Skeletal muscle tissue (tissue), 4 donors: ENCODE results near the gene MFAP2. TPM values are rescaled to one million over a fixed set of nuclear protein-coding genes. Genes with fewer than 3 reads are reported as not detected.
"Not testable (repeated sequence)": the region's sequence is repeated elsewhere in the genome, so short reads cannot be mapped to it uniquely, and the experiment has no call there.

Experiments
- H3K27ac ChIP-seq: one replicate; pipeline ENCODE4 v1.7.0; 2013; ENCODE audit warnings: mild to moderate bottlenecking, low read depth, low read length, inconsistent platforms
- H3K27me3 ChIP-seq, 3 donors: one replicate each; pipeline ENCODE4 v1.7.0; 2013; ENCODE audit warnings: low read length in 3 of 3; ENCODE audit not compliant: control insufficient read depth in 3 of 3, insufficient read depth in 3 of 3
- H3K36me3 ChIP-seq, 3 donors: one replicate each; pipeline ENCODE4 v1.7.0; 2013; ENCODE audit warnings: low read length in 3 of 3; ENCODE audit not compliant: control insufficient read depth in 3 of 3, insufficient read depth in 3 of 3
- H3K4me1 ChIP-seq, 3 donors: one replicate each; pipeline ENCODE4 v1.7.0; 2013; ENCODE audit warnings: low read length in 3 of 3, mild to moderate bottlenecking in 3 of 3; ENCODE audit not compliant: control insufficient read depth in 3 of 3, insufficient read depth in 3 of 3
- H3K4me3 ChIP-seq, 3 donors: one replicate each; pipeline ENCODE4 v1.7.0; 2013; ENCODE audit warnings: low read length in 3 of 3
- H3K9ac ChIP-seq, 3 donors: one replicate each; pipeline ENCODE4 v1.7.0; 2013; ENCODE audit warnings: low read length in 3 of 3, mild to moderate bottlenecking in 3 of 3, moderate library complexity in 2 of 3, low read depth in 1 of 3
- H3K9me3 ChIP-seq, 3 donors: one replicate each; pipeline ENCODE4 v1.7.0; 2013; ENCODE audit warnings: low read length in 3 of 3; ENCODE audit not compliant: control insufficient read depth in 3 of 3
- total RNA-seq: library from RNA; depleted of rRNA; stranded (reverse); fragments of >200 nt; gene quantifications from one replicate; pipeline ENCODE4 v1.2.3, GENCODE V29; 2014
- donor health status: Osteomylitis.

MFAP2 gene
- total RNA-seq, 1 donor from 2014 or later, result 19.8 TPM

DNA sequence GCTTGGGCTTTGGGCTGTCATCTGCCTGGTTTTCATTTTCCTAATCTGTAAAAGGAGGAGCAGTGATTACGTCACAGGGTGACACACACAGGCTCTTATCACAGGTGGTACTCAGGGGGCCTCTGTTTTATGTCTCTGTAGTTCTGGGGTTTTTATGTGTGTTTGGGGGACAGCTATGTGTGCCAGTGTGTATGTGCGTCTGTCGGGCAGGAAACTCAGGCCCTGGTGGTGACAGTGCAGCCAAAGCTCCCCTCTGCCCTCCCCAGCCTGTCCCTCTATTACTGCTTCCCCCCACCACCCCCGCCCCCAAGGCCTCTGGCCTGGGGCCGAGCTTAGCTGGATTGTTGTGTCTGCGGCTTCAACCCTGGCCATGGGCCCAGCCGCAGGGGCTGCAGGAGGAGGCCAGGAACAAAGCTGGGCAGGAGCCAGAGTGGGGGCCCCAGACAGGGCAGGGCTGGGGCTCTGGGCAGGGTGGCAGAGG, 13.3 kb downstream of the MFAP2 start:
- Histone ChIP-seq H3K36me3 (peaks cover 21 to 28% (median 28%) of the 10 kb centered on the region in 3 donors), H3K9me3 (no peaks in the 10 kb centered on the region), H3K27ac (no peak overlapping the region), H3K27me3 (no peaks in the 10 kb centered on the region), H3K4me1 (no peaks in the 10 kb centered on the region), H3K4me3 (no peak overlapping the region), H3K9ac (no peak overlapping the region)

DNA sequence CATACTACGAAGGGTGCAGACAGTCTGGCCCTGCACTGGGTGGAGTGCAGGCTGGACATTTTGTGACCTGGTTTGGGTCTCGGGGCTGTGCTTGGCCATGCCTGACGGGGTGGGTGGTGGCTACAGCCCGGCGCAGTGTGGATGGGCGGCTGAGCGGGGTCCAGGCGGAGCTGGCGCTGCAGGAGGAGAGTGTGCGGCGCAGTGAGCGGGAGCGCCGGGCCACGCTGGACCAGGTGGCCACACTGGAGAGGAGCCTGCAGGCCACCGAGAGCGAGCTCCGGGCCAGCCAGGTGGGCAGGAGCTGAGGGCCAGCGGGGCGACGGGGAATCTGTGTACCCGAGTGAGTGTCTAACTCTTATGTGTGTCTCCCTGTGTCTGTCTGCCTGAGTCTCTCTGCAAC, 14.1 kb downstream of the MFAP2 start:
- Histone ChIP-seq H3K9ac (no peak overlapping the region), H3K4me3 (no peak overlapping the region), H3K9me3 (no peaks in the 10 kb centered on the region), H3K36me3 (peaks cover 20 to 28% (median 28%) of the 10 kb centered on the region in 3 donors), H3K4me1 (no peaks in the 10 kb centered on the region), H3K27me3 (no peaks in the 10 kb centered on the region), H3K27ac (no peak overlapping the region)

DNA sequence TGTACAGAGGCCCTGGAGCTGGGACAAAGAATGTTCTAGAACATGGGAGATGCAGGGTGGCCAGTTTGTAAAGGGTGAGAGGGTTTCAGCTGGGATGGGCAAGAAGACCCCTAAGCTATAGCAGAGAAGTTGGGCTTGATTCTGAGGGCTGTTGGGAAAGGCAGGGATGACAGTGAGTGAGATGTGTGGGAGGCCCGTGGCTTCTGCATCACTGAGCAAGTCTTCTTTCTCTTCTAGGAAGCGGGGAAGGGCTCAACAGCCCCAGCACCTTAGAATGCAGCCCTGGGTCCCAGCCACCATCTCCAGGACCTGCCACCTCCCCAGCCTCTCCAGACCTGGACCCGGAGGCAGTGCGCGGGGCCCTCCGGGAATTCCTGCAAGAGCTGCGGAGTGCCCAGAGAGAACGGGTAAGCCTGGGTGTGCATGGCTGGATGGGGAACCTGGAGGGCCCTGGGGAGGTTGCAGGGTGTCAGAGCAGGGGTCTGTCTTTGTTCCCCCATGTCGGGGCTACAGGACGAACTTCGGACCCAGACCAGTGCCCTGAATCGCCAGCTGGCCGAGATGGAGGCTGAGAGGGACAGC, 14.8 kb downstream of the MFAP2 start:
- Histone ChIP-seq H3K4me1 (peaks cover 0 to under 1% (median 0%) of the 10 kb centered on the region in 3 donors), H3K36me3 (peaks cover 15 to 27% (median 24%) of the 10 kb centered on the region in 3 donors), H3K4me3 (no peak overlapping the region), H3K27me3 (no peaks in the 10 kb centered on the region), H3K27ac (no peak overlapping the region), H3K9ac (no peak overlapping the region), H3K9me3 (no peaks in the 10 kb centered on the region)

DNA sequence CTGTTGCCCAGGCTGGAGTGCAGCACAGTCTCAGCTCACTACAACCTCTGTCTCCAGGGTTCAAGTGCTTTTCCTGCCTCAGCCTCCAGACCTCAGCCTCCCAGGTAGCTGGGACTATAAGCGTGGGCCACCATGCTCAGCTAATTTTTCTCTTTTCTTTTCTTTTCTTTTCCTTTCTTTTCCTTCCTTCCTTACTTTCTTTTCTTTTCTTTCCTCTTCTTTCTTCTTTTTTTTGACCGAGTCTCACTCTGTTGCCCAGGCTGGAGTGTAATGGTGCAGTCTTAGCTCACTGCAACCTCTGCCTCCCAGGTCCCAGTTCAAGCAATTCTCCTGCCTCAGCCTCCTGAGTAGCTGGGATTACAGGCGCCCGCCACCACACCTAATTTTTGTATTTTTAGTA, 16.3 kb downstream of the MFAP2 start:
- not testable (repeated sequence) for H3K27me3 ChIP-seq, H3K27ac ChIP-seq, H3K9me3 ChIP-seq, H3K9ac ChIP-seq, H3K4me1 ChIP-seq, H3K4me3 ChIP-seq
- H3K36me3 ChIP-seq, result peaks cover 16 to 24% (median 22%) of the 10 kb centered on the region in 3 donors

DNA sequence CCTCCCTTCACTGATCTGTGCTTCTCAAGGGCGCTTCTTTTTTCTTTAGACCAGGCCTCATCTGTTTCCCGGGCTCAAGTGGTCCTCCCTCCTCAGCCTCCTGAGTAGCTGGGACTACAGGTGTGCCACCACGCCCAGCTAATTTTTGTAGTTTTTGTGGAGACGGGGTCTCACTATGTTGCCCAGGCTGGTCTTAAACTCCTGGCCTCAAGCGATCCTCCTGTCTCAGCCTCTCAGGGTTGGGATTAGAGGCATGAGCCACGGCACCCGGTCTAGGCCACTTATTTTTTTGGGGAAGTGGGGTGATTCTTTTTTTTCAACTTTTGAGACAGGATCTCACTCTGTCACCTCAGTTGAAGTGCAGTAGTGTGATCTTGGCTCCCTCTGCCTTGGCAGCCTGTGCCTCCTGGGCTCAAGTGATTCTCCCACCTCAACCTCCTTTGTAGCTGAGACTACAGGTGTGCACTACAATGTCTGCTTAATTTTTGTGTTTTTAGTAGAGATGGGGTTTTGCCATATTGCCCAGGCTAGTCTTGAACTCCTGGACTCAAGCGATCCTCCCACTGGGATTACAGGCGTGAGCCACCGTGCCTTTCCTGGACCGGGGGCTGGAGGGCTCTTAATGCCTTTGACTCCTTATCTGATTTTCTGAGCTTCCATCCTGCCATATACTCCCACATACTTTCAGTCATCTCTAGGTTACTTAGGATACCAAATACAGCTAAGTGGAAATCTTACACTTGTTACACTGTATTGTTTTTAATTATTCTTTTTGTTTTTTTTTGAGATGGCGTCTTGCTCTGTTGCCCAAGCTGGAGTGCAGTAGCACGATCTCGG, 18.9 kb downstream of the MFAP2 start:
- H3K27me3 ChIP-seq, result no peaks in the 10 kb centered on the region

DNA sequence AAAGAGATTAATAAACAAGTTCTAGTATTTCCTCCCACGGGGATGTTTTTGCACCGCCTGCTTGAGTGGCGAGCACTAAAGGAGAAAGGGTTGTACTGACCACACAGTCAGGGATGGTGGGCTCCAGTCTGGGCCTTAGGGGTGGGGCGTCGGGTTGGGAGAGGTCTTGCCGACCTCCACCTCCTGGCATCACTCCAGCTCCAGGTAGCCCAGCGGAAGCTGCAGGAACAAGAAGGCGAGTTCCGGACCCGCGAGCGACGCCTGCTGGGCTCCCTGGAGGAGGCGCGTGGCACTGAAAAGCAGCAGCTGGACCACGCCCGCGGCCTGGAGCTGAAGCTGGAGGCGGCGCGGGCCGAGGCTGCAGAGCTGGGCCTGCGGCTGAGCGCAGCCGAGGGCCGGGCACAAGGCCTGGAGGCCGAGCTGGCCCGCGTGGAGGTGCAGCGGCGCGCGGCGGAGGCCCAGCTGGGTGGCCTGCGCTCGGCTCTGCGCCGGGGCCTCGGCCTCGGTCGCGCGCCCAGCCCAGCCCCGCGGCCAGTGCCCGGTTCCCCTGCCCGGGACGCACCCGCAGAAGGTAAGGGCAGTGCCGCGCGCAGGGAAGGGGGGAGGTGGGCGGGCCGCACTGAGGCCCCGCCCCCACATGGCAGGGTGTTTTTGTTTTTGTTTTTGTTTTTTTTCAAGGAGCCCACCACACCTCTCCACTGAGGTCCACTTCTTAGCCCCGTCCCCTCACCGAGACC, 19.7 kb downstream of the MFAP2 start:
- peaks cover 14 to 19% (median 16%) of the 10 kb centered on the region in 3 donors for H3K36me3 ChIP-seq
- H3K27me3 ChIP-seq, result no peaks in the 10 kb centered on the region
- H3K9ac ChIP-seq, result peak overlapping the region; percentile 38 to 74 (median 51)
- peaks cover 0 to 3% (median 3%) of the 10 kb centered on the region in 3 donors for H3K4me1 ChIP-seq
- H3K9me3 ChIP-seq, result no peaks in the 10 kb centered on the region
- H3K4me3 ChIP-seq, result peak overlapping the region; percentile 44 to 52 (median 51)
- no peak overlapping the region for H3K27ac ChIP-seq

More for the DNA sequence above, 18.9 kb downstream of the MFAP2 start:
- Histone ChIP-seq H3K9me3 (no peaks in the 10 kb centered on the region), H3K4me3 (peak overlapping the region in 2 of 3 donors; percentile 14 to 44), H3K9ac (peak overlapping the region in 2 of 3 donors; percentile 38 to 74), H3K36me3 (peaks cover 16 to 19% (median 18%) of the 10 kb centered on the region in 3 donors), H3K4me1 (peaks cover 0 to 3% (median 3%) of the 10 kb centered on the region in 3 donors), H3K27ac (no peak overlapping the region)

DNA sequence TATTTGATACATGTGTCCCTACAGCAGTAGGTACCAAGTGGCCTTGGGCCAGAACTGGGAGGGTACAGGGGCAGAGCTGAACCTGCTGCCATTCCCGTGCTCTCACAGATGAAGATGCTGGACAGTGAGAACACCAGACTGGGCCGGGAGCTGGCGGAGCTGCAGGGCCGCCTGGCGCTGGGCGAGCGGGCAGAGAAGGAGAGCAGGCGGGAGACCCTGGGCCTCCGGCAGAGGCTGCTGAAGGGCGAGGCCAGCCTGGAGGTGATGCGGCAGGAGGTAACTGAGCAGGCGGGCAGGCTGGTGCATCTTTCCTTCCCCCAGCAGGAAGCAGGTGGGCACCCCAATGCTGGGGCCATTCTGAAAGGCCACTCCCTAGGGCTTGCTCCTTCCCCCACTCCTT, 21.9 kb downstream of the MFAP2 start:
- Histone ChIP-seq H3K4me3 (no peak overlapping the region), H3K27ac (no peak overlapping the region), H3K4me1 (peaks cover 0 to 3% (median 3%) of the 10 kb centered on the region in 3 donors), H3K9ac (no peak overlapping the region), H3K27me3 (no peaks in the 10 kb centered on the region), H3K9me3 (no peaks in the 10 kb centered on the region), H3K36me3 (peaks cover 20 to 21% (median 21%) of the 10 kb centered on the region in 3 donors)

DNA sequence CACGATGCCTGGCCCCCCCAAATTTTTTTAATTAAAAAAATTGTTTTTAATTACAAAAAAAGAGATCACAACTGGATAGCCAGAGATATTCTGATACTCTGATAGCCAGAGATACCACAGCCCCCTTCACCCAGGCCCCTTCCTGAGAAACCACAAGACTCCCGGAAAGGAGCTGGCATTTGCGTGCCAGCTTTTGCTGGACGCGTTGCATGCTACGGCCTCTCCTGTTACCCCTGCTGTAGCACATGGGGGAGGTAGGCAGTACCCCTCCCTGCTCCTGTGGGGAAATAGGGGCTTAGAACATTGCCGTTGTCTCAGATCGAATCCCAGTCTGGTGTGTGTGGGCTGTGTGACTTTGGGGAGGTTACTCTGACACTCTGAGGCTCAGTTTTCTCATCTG, 22.7 kb downstream of the MFAP2 start:
- Histone ChIP-seq H3K27me3 (no peaks in the 10 kb centered on the region), H3K9me3 (no peaks in the 10 kb centered on the region), H3K36me3 (peaks cover 20 to 21% (median 21%) of the 10 kb centered on the region in 3 donors), H3K4me3 (no peak overlapping the region), H3K27ac (no peak overlapping the region), H3K4me1 (peaks cover 0 to 3% (median 3%) of the 10 kb centered on the region in 3 donors), H3K9ac (no peak overlapping the region)

DNA sequence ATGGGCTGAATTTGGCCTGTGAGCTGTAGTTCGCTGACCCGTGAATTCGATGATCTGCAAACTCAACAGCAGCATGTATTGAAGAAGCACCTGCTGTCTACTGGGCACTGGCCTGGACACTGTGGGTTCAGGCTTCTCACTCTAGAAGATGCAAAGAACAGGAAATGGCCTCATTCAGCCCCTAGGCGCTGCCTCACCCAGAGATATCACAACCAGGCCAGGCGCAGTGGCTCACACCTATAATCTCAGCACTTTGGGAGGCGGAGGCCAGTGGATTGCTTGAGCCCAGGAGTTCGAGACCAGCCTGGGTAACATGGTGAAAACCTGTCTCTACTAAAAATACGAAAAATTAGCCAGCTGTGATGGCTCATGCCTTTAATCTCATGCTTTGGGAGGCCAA, 23.6 kb downstream of the MFAP2 start:
- H3K36me3 ChIP-seq, result peaks cover 20 to 21% (median 21%) of the 10 kb centered on the region in 3 donors
- H3K4me1 ChIP-seq, result peaks cover 0 to 4% (median 3%) of the 10 kb centered on the region in 3 donors
- no peak overlapping the region for H3K4me3 ChIP-seq
- H3K9ac ChIP-seq, result no peak overlapping the region
- H3K27ac ChIP-seq, result no peak overlapping the region
- no peaks in the 10 kb centered on the region for H3K27me3 ChIP-seq
- no peaks in the 10 kb centered on the region for H3K9me3 ChIP-seq
